AG04450 (cell line): ENCODE data around the gene ALOX12B. TPM values are rescaled to one million over a fixed set of nuclear protein-coding genes. Genes with fewer than 3 reads are reported as not detected.

Source experiments
- CTCF ChIA-PET: fragments of 300-600, 350-600 bp; formaldehyde crosslinking; extraction: SDS; loops from one replicate; lab custom pipeline; 2022; ENCODE audit warnings: antibody characterized with exemption, inconsistent platforms; lab: Charles Lee
- POLR2A ChIA-PET: fragments of 350-600 bp; formaldehyde crosslinking; extraction: SDS; loops from one replicate; lab custom pipeline; 2021; ENCODE audit warnings: antibody characterized with exemption, inconsistent platforms; lab: Yijun Ruan, JAX
- DNase-seq: peaks from one replicate; pipeline ENCODE4 v3.0.0-alpha.2; 2011; ENCODE audit warnings: low read depth, low spot score
- H3K27ac ChIP-seq: one replicate; pipeline ENCODE4 v1.5.1; 2012; ENCODE audit warnings: low read depth, low read length, control low read depth
- H3K27me3 ChIP-seq: one replicate; pipeline ENCODE4 v1.6.0; 2012; ENCODE audit warnings: low read length; ENCODE audit not compliant: control insufficient read depth, insufficient read depth
- H3K4me3 ChIP-seq: 2 replicates; pipeline ENCODE4 v1.5.1; 2011; ENCODE audit warnings: mild to moderate bottlenecking, low read depth, low read length, control low read depth
- H3K9me3 ChIP-seq: 2 replicates; pipeline ENCODE4 v1.5.1; 2012; ENCODE audit warnings: low read length; ENCODE audit not compliant: control insufficient read depth, insufficient read depth
- polyA plus RNA-seq: library from polyadenylated mRNA; depleted of rRNA; stranded (reverse); fragments of >200 nt; gene quantifications from 2 replicates; pipeline ENCODE4 v1.2.3, GENCODE V29; 2011
- TF ChIP-seq, protein P1 (sequence below): IDR thresholded peaks from 2 replicates; pipeline ENCODE4 v1.5.1; 2011; ENCODE audit warnings: low read depth, low read length, control low read depth, inconsistent platforms

The ALOX12B gene
- polyA plus RNA-seq, 1 experiment = not detected

- CTCF ChIA-PET = interaction anchor here (0.7 to 0.8 kb wide), 3 partner anchors 10 to 345 kb away, joined by 3 to 4 read pairs (median 3); no protein-coding TSS in a partner anchor
- POLR2A ChIA-PET = no interaction called here
- H3K4me3 ChIP-seq = no peak overlapping the region
- no peak for DNase-seq
- H3K27ac ChIP-seq = no peak overlapping the region
- H3K9me3 ChIP-seq = no peaks in the 10 kb centered on the region
- H3K27me3 ChIP-seq = peaks cover 47% of the 10 kb centered on the region
- TF ChIP-seq, protein P1, sequence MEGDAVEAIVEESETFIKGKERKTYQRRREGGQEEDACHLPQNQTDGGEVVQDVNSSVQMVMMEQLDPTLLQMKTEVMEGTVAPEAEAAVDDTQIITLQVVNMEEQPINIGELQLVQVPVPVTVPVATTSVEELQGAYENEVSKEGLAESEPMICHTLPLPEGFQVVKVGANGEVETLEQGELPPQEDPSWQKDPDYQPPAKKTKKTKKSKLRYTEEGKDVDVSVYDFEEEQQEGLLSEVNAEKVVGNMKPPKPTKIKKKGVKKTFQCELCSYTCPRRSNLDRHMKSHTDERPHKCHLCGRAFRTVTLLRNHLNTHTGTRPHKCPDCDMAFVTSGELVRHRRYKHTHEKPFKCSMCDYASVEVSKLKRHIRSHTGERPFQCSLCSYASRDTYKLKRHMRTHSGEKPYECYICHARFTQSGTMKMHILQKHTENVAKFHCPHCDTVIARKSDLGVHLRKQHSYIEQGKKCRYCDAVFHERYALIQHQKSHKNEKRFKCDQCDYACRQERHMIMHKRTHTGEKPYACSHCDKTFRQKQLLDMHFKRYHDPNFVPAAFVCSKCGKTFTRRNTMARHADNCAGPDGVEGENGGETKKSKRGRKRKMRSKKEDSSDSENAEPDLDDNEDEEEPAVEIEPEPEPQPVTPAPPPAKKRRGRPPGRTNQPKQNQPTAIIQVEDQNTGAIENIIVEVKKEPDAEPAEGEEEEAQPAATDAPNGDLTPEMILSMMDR = no peak
These were observed 375 bp upstream of the ALOX12B start for GRCh38 chr17:8087952-8088230.

DNA sequence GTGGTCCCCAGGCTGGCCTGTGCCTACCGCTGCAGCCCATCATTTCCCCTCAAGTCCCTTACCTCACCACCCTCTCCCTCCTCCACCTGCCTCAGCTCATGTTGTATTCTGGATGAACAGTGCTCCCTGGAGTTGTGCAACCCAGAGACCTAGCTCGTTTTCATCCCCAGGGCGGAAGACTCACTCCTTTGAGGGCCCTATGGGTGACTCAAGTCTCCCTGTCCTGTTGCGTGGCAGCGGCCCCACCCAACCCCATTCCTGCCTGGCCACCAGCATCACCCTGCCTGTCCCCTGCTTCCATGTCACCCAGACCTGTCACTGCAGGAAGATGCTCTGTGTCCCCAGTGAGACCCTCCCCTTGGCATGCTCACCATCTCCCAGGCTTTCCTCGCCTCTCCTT is 3.3 kb downstream of the ALOX12B start:
- DNase-seq = no peak
- Histone ChIP-seq H3K9me3 (no peaks in the 10 kb centered on the region; the same call in 1 of the 2 replicates), H3K4me3 (no peak overlapping the region), H3K27ac (no peak overlapping the region), H3K27me3 (peaks cover 57% of the 10 kb centered on the region)
- CTCF ChIA-PET = interaction anchor here (0.9 to 3.6 kb wide), 3 partner anchors 8 to 10 kb away, joined by 3 to 16 read pairs (median 10); no protein-coding TSS in a partner anchor
- POLR2A ChIA-PET = interaction anchor here (0.6 kb wide), 1 partner anchor 35 kb away, joined by 3 read pairs; no protein-coding TSS in a partner anchor
- TF ChIP-seq, protein P1 = no peak

DNA sequence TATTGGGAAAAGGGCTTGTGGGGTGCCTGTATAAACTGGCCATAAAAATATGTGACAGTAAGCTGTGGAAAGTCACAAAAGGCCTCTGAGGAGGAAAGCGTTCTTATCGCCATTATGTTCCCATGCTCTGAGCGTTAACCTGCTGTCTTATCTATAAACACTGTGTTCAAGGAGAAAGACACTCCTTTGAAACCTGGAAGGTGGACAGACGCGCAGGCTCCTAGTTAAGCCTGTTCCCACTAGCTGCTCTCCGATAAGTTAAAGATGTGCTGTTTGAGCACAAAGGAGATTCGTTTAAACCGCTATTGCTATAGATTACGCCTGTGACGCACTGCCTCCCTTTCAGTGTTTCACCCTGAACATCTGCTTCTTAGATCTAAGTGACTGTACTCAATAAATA is 5.2 kb downstream of the ALOX12B start:
- Histone ChIP-seq H3K9me3 (no peaks in the 10 kb centered on the region; the same call in 1 of the 2 replicates), H3K27me3 (peaks cover 61% of the 10 kb centered on the region), H3K27ac (no peak overlapping the region), H3K4me3 (no peak overlapping the region)
- TF ChIP-seq, protein P1 = no peak
- POLR2A ChIA-PET = no interaction called here
- DNase-seq = no peak
- CTCF ChIA-PET = interaction anchor here (1.1 to 3.6 kb wide), 2 partner anchors 12 to 76 kb away, joined by 3 to 16 read pairs; no protein-coding TSS in a partner anchor

GRCh38 chr17:8081876-8082275 is 5.6 kb downstream of the ALOX12B start:
- POLR2A ChIA-PET = no interaction called here
- CTCF ChIA-PET = no interaction called here
- H3K4me3 ChIP-seq = no peak overlapping the region
- H3K27ac ChIP-seq = no peak overlapping the region
- peaks cover 64% of the 10 kb centered on the region for H3K27me3 ChIP-seq
- no peak for DNase-seq
- H3K9me3 ChIP-seq = no peaks in the 10 kb centered on the region; the same call in 1 of the 2 replicates
- TF ChIP-seq, protein P1 = no peak

GRCh38 chr17:8080799-8081219 is 6.7 kb downstream of the ALOX12B start:
- peaks cover 66% of the 10 kb centered on the region for H3K27me3 ChIP-seq
- no peak overlapping the region for H3K27ac ChIP-seq
- POLR2A ChIA-PET = no interaction called here
- CTCF ChIA-PET = interaction anchor here (0.7 to 1.4 kb wide), 2 partner anchors 13 to 22 kb away, joined by 3 to 8 read pairs; no protein-coding TSS in a partner anchor
- no peaks in the 10 kb centered on the region; the same call in 1 of the 2 replicates for H3K9me3 ChIP-seq
- no peak for DNase-seq
- TF ChIP-seq, protein P1 = no peak
- no peak overlapping the region for H3K4me3 ChIP-seq
